Pancreas (tissue), 10 donors: Measurements from ENCODE around the gene BYSL. TPM values are rescaled to one million over a fixed set of nuclear protein-coding genes. Genes with fewer than 3 reads are reported as not detected.
A peak's percentile ranks its signal among the peaks of the same experiment; 100 is the strongest.

ENCODE experiments used
- ATAC-seq, 4 donors: fragments of 200-7000 bp; cut with Tn5 transposase; one replicate each; pipeline versions ENCODE4 v1.8.0 to v1.9.1; 2020; ENCODE audit warnings: mild to moderate bottlenecking in 4 of 4, moderate library complexity in 4 of 4
- DNase-seq, 6 donors: peaks; one replicate each; pipeline ENCODE4 v3.0.0-alpha.2; 2020
- FAIRE-seq: peaks from 2 replicates; lab custom pipeline; 2012; peaks lifted over from hg19 to GRCh38; lab: Jason Lieb, UNC
- H3K27ac ChIP-seq, 4 donors: fragments of 200-600 bp; sonication (generic); 1 replicate in 3 of 4; 2 replicates in 1 of 4; pipeline versions ENCODE4 v1.5.0 to v1.8.0; 2020
- H3K27me3 ChIP-seq, 4 donors: fragments of 200-600 bp; one replicate each; pipeline ENCODE4 v1.8.0; 2021
- H3K36me3 ChIP-seq, 3 donors: fragments of 200-600 bp; sonication (generic) in 1 of 3; one replicate each; pipeline versions ENCODE4 v1.5.0 to v1.8.0; 2020 to 2021
- H3K4me1 ChIP-seq, 3 donors: fragments of 200-600 bp; one replicate each; pipeline ENCODE4 v1.8.0; 2021
- H3K4me3 ChIP-seq, 4 donors: fragments of 200-600 bp; sonication (generic) in 2 of 4; one replicate each; pipeline versions ENCODE4 v1.5.0 to v1.8.0; 2020 to 2021
- H3K9me3 ChIP-seq, 4 donors: fragments of 200-600 bp; one replicate each; pipeline ENCODE4 v1.8.0; 2021
- WGBS, 2 donors: extraction: QIAGEN DNeasy Blood & Tissue Kit; methylation state at CpG; one replicate each; pipeline ENCODE4 v1.1.7; 2013; 5-methylcytosine and 5-hydroxymethylcytosine counted together
- intact Hi-C, 3 donors: fragments of 100-400 bp; cut with DNase I; formaldehyde crosslinking; loops; one replicate each; pipeline versions ENCODE4 v1.11.1 to v1.14.2; 2022
- polyA plus RNA-seq, 2 donors: library from polyadenylated mRNA; stranded (reverse); fragments of 200-250 nt; gene quantifications; one replicate each; pipeline ENCODE4 v1.2.3, GENCODE V29; 2013
- total RNA-seq, 6 donors: library from RNA; stranded (reverse); fragmentation: NEBNext Ultra II Directional in 4 of 6; extraction: Animal tissue kit (Norgen Biotek cat#: 25700) in 4 of 6; gene quantifications; one replicate each; pipeline versions ENCODE4 v1.2.1 to v1.2.4, GENCODE V29; 2021 to 2023
- TF ChIP-seq, protein P1 (sequence below), 4 donors: fragments of 200-600 bp; sonication (generic) in 3 of 4; IDR thresholded peaks; one replicate each; pipeline versions ENCODE4 v1.5.0 to v1.8.0; 2021; ENCODE audit warnings: antibody characterized with exemption in 4 of 4
- donor health status: healthy with polysubstance abuse.
- donor health status: DM: no; HTN: no; CAD: no; lungs with moderate emphysema.
- donor health status: DM: no; HTN: no; CAD: no.
- donor health status: control.
- donor health status: control.
- donor health status: Bipolar disorder and iron deficiency.
- donor health status: DM: yes; HTN: yes; CAD: no.
- donor health status: DM: no; HTN: no; CAD: no.
- donor health status: DM: no; HTN: no; CAD: no.
- donor health status: DM: yes; HTN: yes; CAD: no.

BYSL gene
- total and polyA plus RNA-seq, 8 donors, result 4.7 to 18.6 (median 9.7) TPM

DNA sequence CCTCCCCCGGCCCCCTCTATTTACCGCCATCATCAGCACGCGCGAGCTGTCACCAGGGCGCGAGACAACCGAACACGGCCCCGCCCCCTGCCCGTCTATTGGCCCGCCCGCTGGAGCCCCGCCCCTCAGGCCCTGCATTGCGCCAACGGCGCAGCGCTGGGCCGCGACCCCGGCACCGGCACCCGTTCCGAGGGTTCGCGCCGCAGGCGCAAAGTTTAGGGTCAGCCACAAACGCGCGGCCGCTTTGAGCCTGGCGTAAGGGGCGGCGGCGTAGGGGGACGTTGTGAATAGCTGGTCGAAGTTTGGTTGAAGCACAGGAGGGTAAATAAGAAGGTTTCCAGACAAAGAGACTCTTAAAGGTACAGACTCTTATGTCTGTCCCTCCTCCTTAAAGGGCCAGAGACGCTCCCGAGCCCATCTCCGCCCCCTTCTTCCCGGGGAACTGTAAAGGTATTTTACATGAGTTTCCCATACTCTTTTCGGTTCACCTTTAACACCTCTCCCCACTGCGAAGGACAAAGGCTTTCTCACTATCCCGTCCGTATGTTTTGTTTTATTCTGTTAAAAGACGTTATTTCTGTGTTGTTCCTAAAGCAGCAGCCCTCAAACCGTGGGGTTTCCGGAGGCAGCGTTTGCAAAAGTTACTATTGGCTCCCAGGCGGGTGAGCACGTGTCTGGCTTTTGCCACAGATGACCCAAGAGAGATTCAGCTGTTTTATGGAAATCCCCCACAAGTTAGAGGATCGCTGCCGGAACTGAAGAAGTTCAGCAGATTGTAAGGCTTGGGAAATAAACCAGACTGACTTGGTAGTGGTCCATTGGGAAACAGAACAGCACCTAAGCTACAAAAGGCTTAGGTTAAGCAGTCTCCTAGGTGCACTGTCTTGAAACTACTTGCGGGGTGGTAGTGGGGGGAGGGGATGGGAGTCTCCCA is 25.7 kb upstream of the BYSL start, which contains the start of gene USP49:
Gene USP49, minus strand, starts transcription at position 76 of the 934 bp plus-strand sequence. CDS start 88,392 bp downstream, outside the sequence.
- ATAC-seq (peak; percentile 97 to 99 (median 98)), DNase-seq (peak; percentile 82 to 93 (median 87)), FAIRE-seq (no peak)
- Histone ChIP-seq H3K27ac (peak within 1 kb of the TSS in 3 of 4 donors; percentile 27 to 80 (median 80)), H3K36me3 (no peaks in the 10 kb centered on the region), H3K4me3 (peak within 1 kb of the TSS; percentile 34 to 82 (median 59)), H3K9me3 (no peaks in the 10 kb centered on the region), H3K27me3 (no peaks in the 10 kb centered on the region), H3K4me1 (peaks cover 0 to 9% (median 0%) of the 10 kb centered on the region in 3 donors)
- TF ChIP-seq, protein P1, sequence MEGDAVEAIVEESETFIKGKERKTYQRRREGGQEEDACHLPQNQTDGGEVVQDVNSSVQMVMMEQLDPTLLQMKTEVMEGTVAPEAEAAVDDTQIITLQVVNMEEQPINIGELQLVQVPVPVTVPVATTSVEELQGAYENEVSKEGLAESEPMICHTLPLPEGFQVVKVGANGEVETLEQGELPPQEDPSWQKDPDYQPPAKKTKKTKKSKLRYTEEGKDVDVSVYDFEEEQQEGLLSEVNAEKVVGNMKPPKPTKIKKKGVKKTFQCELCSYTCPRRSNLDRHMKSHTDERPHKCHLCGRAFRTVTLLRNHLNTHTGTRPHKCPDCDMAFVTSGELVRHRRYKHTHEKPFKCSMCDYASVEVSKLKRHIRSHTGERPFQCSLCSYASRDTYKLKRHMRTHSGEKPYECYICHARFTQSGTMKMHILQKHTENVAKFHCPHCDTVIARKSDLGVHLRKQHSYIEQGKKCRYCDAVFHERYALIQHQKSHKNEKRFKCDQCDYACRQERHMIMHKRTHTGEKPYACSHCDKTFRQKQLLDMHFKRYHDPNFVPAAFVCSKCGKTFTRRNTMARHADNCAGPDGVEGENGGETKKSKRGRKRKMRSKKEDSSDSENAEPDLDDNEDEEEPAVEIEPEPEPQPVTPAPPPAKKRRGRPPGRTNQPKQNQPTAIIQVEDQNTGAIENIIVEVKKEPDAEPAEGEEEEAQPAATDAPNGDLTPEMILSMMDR (IDR thresholded peaks at IDR 0.05), result no peak
- WGBS, 2 donors, result 1% methylated on average over 54 to 55 of the region's 55 CpGs
- intact Hi-C loops, result no loop called here

- Histone ChIP-seq H3K36me3 (no peaks in the 10 kb centered on the region), H3K27ac (peak overlapping the region in 2 of 4 donors; percentile 80), H3K9me3 (no peaks in the 10 kb centered on the region), H3K27me3 (no peaks in the 10 kb centered on the region), H3K4me1 (peaks cover 0 to 9% (median 0%) of the 10 kb centered on the region in 3 donors), H3K4me3 (peak overlapping the region in 2 of 4 donors; percentile 67 to 82)
- WGBS, 2 donors, result 37 to 50% methylated on average over 3 of the region's 3 CpGs
- ATAC-seq (no peak), FAIRE-seq (no peak), DNase-seq (no peak)
- intact Hi-C loops, result no loop called here
- TF ChIP-seq, protein P1 (IDR thresholded peaks at IDR 0.05), result no peak
Measured at GRCh38 chr6:41896281-41896680, 25.0 kb upstream of the BYSL start.

- Histone ChIP-seq H3K9me3 (no peaks in the 10 kb centered on the region), H3K4me3 (no peak overlapping the region), H3K36me3 (peaks cover 0 to 8% (median 0%) of the 10 kb centered on the region in 3 donors), H3K4me1 (peaks cover 0 to 3% (median 0%) of the 10 kb centered on the region in 3 donors), H3K27ac (no peak overlapping the region), H3K27me3 (no peaks in the 10 kb centered on the region)
- ATAC-seq, result no peak
- DNase-seq, result no peak
- FAIRE-seq, result no peak
- 77 to 83% methylated on average over 1 of the region's 1 CpG for WGBS, 2 donors
- intact Hi-C loops, result no loop called here
- TF ChIP-seq, protein P1 (IDR thresholded peaks at IDR 0.05), result no peak
Measured at GRCh38 chr6:41900861-41901260, 20.4 kb upstream of the BYSL start.

DNA sequence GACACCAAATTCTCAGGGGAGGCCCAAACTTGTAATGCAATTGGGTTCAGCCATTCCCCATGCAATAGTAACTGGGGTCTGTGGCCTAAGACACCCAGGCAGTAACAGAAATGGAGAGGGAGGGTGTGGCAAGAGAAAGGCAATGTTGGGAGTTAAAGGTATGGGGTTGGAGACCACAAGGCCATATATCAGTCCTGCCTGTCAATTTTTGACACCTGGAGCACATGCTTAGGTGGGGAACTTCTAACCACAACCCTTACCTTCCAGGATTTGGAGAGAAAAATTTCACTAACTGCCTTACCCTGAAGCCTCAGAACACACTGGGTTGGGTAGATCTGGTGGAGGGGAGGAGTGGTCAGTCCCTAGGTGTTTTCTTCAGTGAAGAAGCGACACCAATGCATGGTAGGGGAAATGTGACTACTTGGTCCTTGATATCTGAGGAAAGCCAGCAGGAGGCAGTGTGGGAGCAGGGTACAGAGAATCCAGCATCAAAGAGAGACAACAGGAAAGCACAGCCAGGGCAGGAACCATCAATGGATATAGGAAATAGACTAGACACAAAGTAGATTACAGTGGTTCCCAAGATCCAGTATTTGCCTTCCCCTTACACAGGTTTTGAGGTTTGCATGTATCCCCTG is 19.3 kb upstream of the BYSL start:
- FAIRE-seq (no peak), ATAC-seq (peak in 3 of 4 donors; percentile 37 to 72 (median 37)), DNase-seq (peak in 2 of 6 donors; percentile 19 to 34)
- no peaks in the 10 kb centered on the region for H3K9me3 ChIP-seq
- H3K27me3 ChIP-seq, result no peaks in the 10 kb centered on the region
- TF ChIP-seq, protein P1 (IDR thresholded peaks at IDR 0.05), result no peak
- intact Hi-C loops, result no loop called here
- H3K27ac ChIP-seq, result no peak overlapping the region
- H3K4me3 ChIP-seq, result no peak overlapping the region
- H3K4me1 ChIP-seq, result no peaks in the 10 kb centered on the region
- 97 to 100% methylated on average over 1 of the region's 1 CpG for WGBS, 2 donors
- H3K36me3 ChIP-seq, result peaks cover 3 to 20% (median 8%) of the 10 kb centered on the region in 3 donors
